HepG2 (cell line): ENCODE measurements around the gene SMTN. TPM values are rescaled to one million over a fixed set of nuclear protein-coding genes. Genes with fewer than 3 reads are reported as not detected.

ENCODE experiments used
- ATAC-seq: fragments of 200-7000 bp; cut with Tn5 transposase; 3 replicates; pipeline ENCODE4 v1.9.1; 2020; ENCODE audit warnings: mild to moderate bottlenecking, moderate library complexity
- BruUV-seq: library from RNA; stranded (reverse); fragments of 400-500 nt; replicated peaks from 2 replicates; lab custom pipeline; 2021; lab: Mats Ljungman, UMichigan
- CTCF ChIA-PET: fragments of 300-600 bp; formaldehyde crosslinking; extraction: SDS; loops from one replicate; lab custom pipeline; 2021; ENCODE audit warnings: low total read pairs, inconsistent platforms, low intra/inter-chr PET ratio; lab: Yijun Ruan, JAX
- POLR2A ChIA-PET: fragments of 350-600 bp; sonication (Branson Sonifier 250); formaldehyde crosslinking; loops from one replicate; lab custom pipeline; 2020; ENCODE audit warnings: antibody characterized with exemption, inconsistent platforms; lab: Yijun Ruan, JAX
- DNase-seq: peaks from one replicate; pipeline ENCODE4 v3.0.0-alpha.2; 2015; ENCODE audit warnings: low spot score
- FAIRE-seq: peaks from 3 replicates; lab custom pipeline; 2011; peaks lifted over from hg19 to GRCh38; lab: Jason Lieb, UNC
- H2AFZ ChIP-seq: one replicate; pipeline ENCODE4 v1.6.1; 2011; ENCODE audit warnings: low read length, inconsistent platforms
- H3K27ac ChIP-seq: fragments of 300-600 bp; 3 replicates; pipeline ENCODE4 v1.8.0; 2011; ENCODE audit warnings: mixed run types, mild to moderate bottlenecking, mixed read lengths, low read length, inconsistent platforms; ENCODE audit not compliant: insufficient read depth; ENCODE audit errors: extremely low read length
- H3K27me3 ChIP-seq, 2 experiments: fragments of 200-600 bp in 1 of 2; 2 replicates in 1 of 2; 3 replicates in 1 of 2; pipeline versions ENCODE4 v1.6.0 to v1.8.0; 2011; ENCODE audit warnings: low read length in 2 of 2, mild to moderate bottlenecking in 2 of 2, moderate library complexity in 2 of 2, inconsistent platforms in 1 of 2; ENCODE audit not compliant: insufficient read depth in 2 of 2, control insufficient read depth in 1 of 2
- H3K36me3 ChIP-seq, 2 experiments: fragments of 200-600 bp in 1 of 2; replicated peaks in 1 of 2; 2 replicates in 1 of 2; 3 replicates in 1 of 2; pipeline versions ENCODE4 v1.5.1 to v1.8.0; 2011; ENCODE audit warnings: low read length in 2 of 2, inconsistent platforms in 1 of 2; ENCODE audit not compliant: insufficient read depth in 2 of 2, control insufficient read depth in 1 of 2
- H3K4me1 ChIP-seq: 2 replicates; pipeline ENCODE4 v1.5.1; 2012; ENCODE audit warnings: low read length, inconsistent platforms; ENCODE audit not compliant: insufficient read depth
- H3K4me2 ChIP-seq: 2 replicates; pipeline ENCODE4 v1.6.0; 2011; ENCODE audit warnings: low read depth, low read length, inconsistent platforms
- H3K4me3 ChIP-seq, 3 experiments: fragments of 200-600 bp in 1 of 3; sonication (generic), shearing (Covaris generic) in 1 of 3; replicated peaks in 1 of 3; 2 replicates each; pipeline ENCODE4 v1.5.1; 2011 to 2016; ENCODE audit warnings: low read length in 3 of 3, inconsistent platforms in 2 of 3, low read depth in 2 of 3, mild to moderate bottlenecking in 2 of 3, control low read depth in 1 of 3, mixed read lengths in 1 of 3; ENCODE audit not compliant: insufficient read depth in 1 of 3
- H3K79me2 ChIP-seq: one replicate; pipeline ENCODE4 v1.6.1; 2011; ENCODE audit warnings: low read length, inconsistent platforms; ENCODE audit not compliant: insufficient read depth
- H3K9ac ChIP-seq: 2 replicates; pipeline ENCODE4 v1.6.0; 2011; ENCODE audit warnings: mild to moderate bottlenecking, low read depth, low read length, inconsistent platforms; ENCODE audit not compliant: insufficient read depth
- H3K9me3 ChIP-seq: 2 replicates; pipeline ENCODE4 v1.5.1; 2012; ENCODE audit warnings: mild to moderate bottlenecking, low read length
- H4K20me1 ChIP-seq: 2 replicates; pipeline ENCODE4 v1.6.0; 2011; ENCODE audit warnings: inconsistent platforms, mild to moderate bottlenecking, low read length, moderate library complexity; ENCODE audit not compliant: insufficient read depth
- KLF6 ChIP-seq: IDR thresholded peaks from 2 replicates; pipeline ENCODE4 v1.8.0; 2016; ENCODE audit warnings: missing biosample characterization, missing genetic modification reagents
- PRMT3 ChIP-seq: sonication (generic); formaldehyde crosslinking; IDR thresholded peaks from 2 replicates; pipeline ENCODE4 v1.8.1; 2022; ENCODE audit warnings: low read depth, mild to moderate bottlenecking, moderate library complexity, missing genetic modification reagents, borderline replicate concordance
- RARG ChIP-seq: sonication (generic); formaldehyde crosslinking; IDR thresholded peaks from 2 replicates; pipeline ENCODE4 v1.4.0; 2020; ENCODE audit warnings: low read depth, mild to moderate bottlenecking, missing genetic modification reagents
- RBAK ChIP-seq: sonication (generic); formaldehyde crosslinking; IDR thresholded peaks from 2 replicates; pipeline ENCODE4 v1.5.1; 2020; ENCODE audit warnings: mild to moderate bottlenecking, missing genetic modification reagents
- TMF1 ChIP-seq: sonication (generic); formaldehyde crosslinking; IDR thresholded peaks from 2 replicates; pipeline ENCODE4 v1.8.1; 2022; ENCODE audit warnings: low read depth, missing genetic modification reagents
- ZNF121 ChIP-seq: sonication (generic); formaldehyde crosslinking; IDR thresholded peaks from 2 replicates; pipeline ENCODE4 v1.5.0; 2020; ENCODE audit warnings: mild to moderate bottlenecking, missing genetic modification reagents
- ZNF264 ChIP-seq: sonication (generic); formaldehyde crosslinking; IDR thresholded peaks from 2 replicates; pipeline ENCODE4 v1.4.0; 2020; ENCODE audit warnings: missing genetic modification reagents
- ZNF432 ChIP-seq: sonication (generic); formaldehyde crosslinking; IDR thresholded peaks from 2 replicates; pipeline ENCODE4 v1.5.0; 2020; ENCODE audit warnings: missing genetic modification reagents, mild to moderate bottlenecking, borderline replicate concordance
- ZNF674 ChIP-seq: sonication (generic); formaldehyde crosslinking; IDR thresholded peaks from 2 replicates; pipeline ENCODE4 v1.5.0; 2020; ENCODE audit warnings: low read depth, mild to moderate bottlenecking, missing genetic modification reagents
- ZSCAN22 ChIP-seq: sonication (generic); formaldehyde crosslinking; IDR thresholded peaks from 2 replicates; pipeline ENCODE4 v1.4.0; 2020; ENCODE audit warnings: mild to moderate bottlenecking, missing genetic modification reagents
- WGBS: methylation state at CpG from one replicate; pipeline ENCODE4 v1.1.6; 2017; ENCODE audit warnings: low lambda C conversion rate; 5-methylcytosine and 5-hydroxymethylcytosine counted together
- in situ Hi-C: cut with HindIII; loops from 2 replicates; pipeline ENCODE4 v1.10.0; 2017; ENCODE audit warnings: low pct_unique_long_range_greater_than_20kb; ENCODE audit not compliant: extremely low pct_ligation_motif_present
- intact Hi-C: fragments of 100-400 bp; cut with micrococcal nuclease; formaldehyde crosslinking; loops from one replicate; pipeline ENCODE4 v1.10.0; 2022; ENCODE audit not compliant: unreplicated experiment
- polyA plus RNA-seq, 8 experiments: library from polyadenylated mRNA; depleted of rRNA in 3 of 8; stranded (reverse) in 7 of 8; unstranded in 1 of 8; fragments of >200 nt; fragmentation: Illumina TruSeq in 4 of 8; extraction: Trizol in 4 of 8; gene quantifications; 2 replicates each; pipeline versions ENCODE4 v1.2.1 to v1.2.3, GENCODE V29; 2011 to 2016; ENCODE audit warnings: low read depth in 4 of 8, missing spikeins in 1 of 8, mixed read lengths in 1 of 8; ENCODE audit not compliant: insufficient read depth in 1 of 8
- total RNA-seq, 5 experiments: library from RNA; depleted of rRNA; stranded (reverse); fragments of >200 nt; fragmentation: Illumina TruSeq; extraction: Trizol; gene quantifications; 2 replicates each; pipeline ENCODE4 v1.2.3, GENCODE V29; 2016; ENCODE audit warnings: low read depth in 1 of 5
- TF ChIP-seq, protein P1 (sequence below): sonication (generic); formaldehyde crosslinking; IDR thresholded peaks from 2 replicates; pipeline ENCODE4 v1.4.0; 2020; ENCODE audit warnings: missing genetic modification reagents
- TF ChIP-seq, protein P2 (sequence below): sonication (generic); formaldehyde crosslinking; IDR thresholded peaks from 2 replicates; pipeline ENCODE4 v1.5.1; 2020; ENCODE audit warnings: mild to moderate bottlenecking, missing genetic modification reagents, borderline replicate concordance
- TF ChIP-seq, protein P3 (sequence below): sonication (generic); formaldehyde crosslinking; IDR thresholded peaks from 2 replicates; pipeline ENCODE4 v1.8.0; 2023; ENCODE audit warnings: mild to moderate bottlenecking, missing genetic modification reagents

Gene SMTN
- total and polyA plus RNA-seq, 2 of the 13 experiments (the other 11 are each of a cell fraction or from before 2014, with no cell fraction given): 14.7 to 26.1 TPM

DNA sequence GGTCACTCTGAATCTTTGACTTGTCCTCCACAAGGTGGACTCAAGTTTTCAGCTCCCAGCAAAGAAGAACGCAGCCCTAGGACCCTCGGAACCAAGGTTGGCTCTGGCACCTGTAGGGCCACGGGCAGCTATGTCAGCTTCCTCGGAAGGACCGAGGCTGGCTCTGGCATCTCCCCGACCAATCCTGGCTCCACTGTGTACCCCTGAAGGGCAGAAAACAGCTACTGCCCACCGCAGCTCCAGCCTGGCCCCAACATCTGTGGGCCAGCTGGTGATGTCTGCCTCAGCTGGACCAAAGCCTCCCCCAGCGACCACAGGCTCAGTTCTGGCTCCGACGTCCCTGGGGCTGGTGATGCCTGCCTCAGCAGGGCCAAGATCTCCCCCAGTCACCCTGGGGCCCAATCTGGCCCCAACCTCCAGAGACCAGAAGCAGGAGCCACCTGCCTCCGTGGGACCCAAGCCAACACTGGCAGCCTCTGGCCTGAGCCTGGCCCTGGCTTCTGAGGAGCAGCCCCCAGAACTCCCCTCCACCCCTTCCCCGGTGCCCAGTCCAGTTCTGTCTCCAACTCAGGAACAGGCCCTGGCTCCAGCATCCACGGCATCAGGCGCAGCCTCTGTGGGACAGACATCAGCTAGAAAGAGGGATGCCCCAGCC, 43.8 kb downstream of the SMTN start:
- no TSS peak for BruUV-seq
- in situ Hi-C loops (no loop called here), intact Hi-C loops (no loop called here)
- Histone ChIP-seq H3K4me3 (no peak overlapping the region), H3K4me2 (no peak overlapping the region), H3K36me3 (no peaks in the 10 kb centered on the region), H4K20me1 (no peaks in the 10 kb centered on the region), H2AFZ (no peak overlapping the region), H3K27ac (no peak overlapping the region), H3K27me3 (peaks cover 1 to 23% of the 10 kb centered on the region in 2 experiments; a peak in 4 of 5 replicates), H3K9me3 (no peaks in the 10 kb centered on the region), H3K79me2 (no peaks in the 10 kb centered on the region), H3K4me1 (peaks cover 31% of the 10 kb centered on the region), H3K9ac (no peak overlapping the region)
- ATAC-seq (no peak; the same call in 2 of the 3 replicates), FAIRE-seq (no peak), DNase-seq (no peak)
- POLR2A ChIA-PET: no interaction called here
- WGBS: 33% methylated on average over 3 of the region's 14 CpGs
- CTCF ChIA-PET: no interaction called here
- no peak for TF ChIP-seq ZSCAN22 (CRISPR knock-in tag)
- TF ChIP-seq PRMT3 (CRISPR knock-in tag): no peak
- TF ChIP-seq, protein P1, sequence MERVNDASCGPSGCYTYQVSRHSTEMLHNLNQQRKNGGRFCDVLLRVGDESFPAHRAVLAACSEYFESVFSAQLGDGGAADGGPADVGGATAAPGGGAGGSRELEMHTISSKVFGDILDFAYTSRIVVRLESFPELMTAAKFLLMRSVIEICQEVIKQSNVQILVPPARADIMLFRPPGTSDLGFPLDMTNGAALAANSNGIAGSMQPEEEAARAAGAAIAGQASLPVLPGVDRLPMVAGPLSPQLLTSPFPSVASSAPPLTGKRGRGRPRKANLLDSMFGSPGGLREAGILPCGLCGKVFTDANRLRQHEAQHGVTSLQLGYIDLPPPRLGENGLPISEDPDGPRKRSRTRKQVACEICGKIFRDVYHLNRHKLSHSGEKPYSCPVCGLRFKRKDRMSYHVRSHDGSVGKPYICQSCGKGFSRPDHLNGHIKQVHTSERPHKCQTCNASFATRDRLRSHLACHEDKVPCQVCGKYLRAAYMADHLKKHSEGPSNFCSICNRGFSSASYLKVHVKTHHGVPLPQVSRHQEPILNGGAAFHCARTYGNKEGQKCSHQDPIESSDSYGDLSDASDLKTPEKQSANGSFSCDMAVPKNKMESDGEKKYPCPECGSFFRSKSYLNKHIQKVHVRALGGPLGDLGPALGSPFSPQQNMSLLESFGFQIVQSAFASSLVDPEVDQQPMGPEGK: no peak
- TF ChIP-seq ZNF432: no peak
- no peak for TF ChIP-seq ZNF264 (CRISPR knock-in tag)
- TF ChIP-seq KLF6 (CRISPR knock-in tag): no peak
- TF ChIP-seq, protein P2, sequence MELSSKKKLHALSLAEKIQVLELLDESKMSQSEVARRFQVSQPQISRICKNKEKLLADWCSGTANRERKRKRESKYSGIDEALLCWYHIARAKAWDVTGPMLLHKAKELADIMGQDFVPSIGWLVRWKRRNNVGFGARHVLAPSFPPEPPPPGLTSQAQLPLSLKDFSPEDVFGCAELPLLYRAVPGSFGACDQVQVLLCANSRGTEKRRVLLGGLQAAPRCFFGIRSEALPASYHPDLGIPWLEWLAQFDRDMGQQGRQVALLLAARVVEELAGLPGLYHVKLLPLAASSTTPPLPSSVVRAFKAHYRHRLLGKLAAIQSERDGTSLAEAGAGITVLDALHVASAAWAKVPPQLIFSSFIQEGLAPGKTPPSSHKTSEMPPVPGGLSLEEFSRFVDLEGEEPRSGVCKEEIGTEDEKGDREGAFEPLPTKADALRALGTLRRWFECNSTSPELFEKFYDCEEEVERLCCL: no peak
- TF ChIP-seq RBAK: no peak
- no peak for TF ChIP-seq TMF1 (CRISPR knock-in tag)
- TF ChIP-seq ZNF121 (CRISPR knock-in tag): no peak
- TF ChIP-seq, protein P3, sequence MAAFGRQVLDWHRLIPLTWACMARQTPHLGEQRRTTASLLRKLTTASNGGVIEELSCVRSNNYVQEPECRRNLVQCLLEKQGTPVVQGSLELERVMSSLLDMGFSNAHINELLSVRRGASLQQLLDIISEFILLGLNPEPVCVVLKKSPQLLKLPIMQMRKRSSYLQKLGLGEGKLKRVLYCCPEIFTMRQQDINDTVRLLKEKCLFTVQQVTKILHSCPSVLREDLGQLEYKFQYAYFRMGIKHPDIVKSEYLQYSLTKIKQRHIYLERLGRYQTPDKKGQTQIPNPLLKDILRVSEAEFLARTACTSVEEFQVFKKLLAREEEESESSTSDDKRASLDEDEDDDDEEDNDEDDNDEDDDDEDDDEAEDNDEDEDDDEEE (CRISPR knock-in tag): no peak
- no peak for TF ChIP-seq ZNF674 (CRISPR knock-in tag)
- no peak for TF ChIP-seq RARG
